Prostate gland (tissue), 2 donors: ENCODE results near the gene FAM229A.

Source experiments
- POLR2A ChIP-seq: fragments of 450-650 bp; IDR thresholded peaks from one replicate; pipeline ENCODE4 v1.6.1; 2016; ENCODE audit warnings: antibody characterized with exemption, mild to moderate bottlenecking
- POLR2AphosphoS5 ChIP-seq: sonication (generic); formaldehyde crosslinking; IDR thresholded peaks from one replicate; pipeline ENCODE4 v1.6.1; 2017; ENCODE audit warnings: antibody characterized with exemption
- TF ChIP-seq, protein P1 (sequence below), 4 experiments: fragments of 200-600 bp in 2 of 4; fragments of 450-650 bp in 2 of 4; sonication (generic) in 2 of 4; IDR thresholded peaks; 1 replicate in 3 of 4; 2 replicates in 1 of 4; pipeline ENCODE4 v1.5.1; 2016 to 2019; ENCODE audit warnings: antibody characterized with exemption in 4 of 4, mild to moderate bottlenecking in 2 of 4, moderate library complexity in 2 of 4

GRCh38 chr1:32386676-32387392 lies 24.5 kb upstream of the FAM229A start:
- TF ChIP-seq POLR2A (no peak), POLR2AphosphoS5 (no peak)
- TF ChIP-seq, protein P1, sequence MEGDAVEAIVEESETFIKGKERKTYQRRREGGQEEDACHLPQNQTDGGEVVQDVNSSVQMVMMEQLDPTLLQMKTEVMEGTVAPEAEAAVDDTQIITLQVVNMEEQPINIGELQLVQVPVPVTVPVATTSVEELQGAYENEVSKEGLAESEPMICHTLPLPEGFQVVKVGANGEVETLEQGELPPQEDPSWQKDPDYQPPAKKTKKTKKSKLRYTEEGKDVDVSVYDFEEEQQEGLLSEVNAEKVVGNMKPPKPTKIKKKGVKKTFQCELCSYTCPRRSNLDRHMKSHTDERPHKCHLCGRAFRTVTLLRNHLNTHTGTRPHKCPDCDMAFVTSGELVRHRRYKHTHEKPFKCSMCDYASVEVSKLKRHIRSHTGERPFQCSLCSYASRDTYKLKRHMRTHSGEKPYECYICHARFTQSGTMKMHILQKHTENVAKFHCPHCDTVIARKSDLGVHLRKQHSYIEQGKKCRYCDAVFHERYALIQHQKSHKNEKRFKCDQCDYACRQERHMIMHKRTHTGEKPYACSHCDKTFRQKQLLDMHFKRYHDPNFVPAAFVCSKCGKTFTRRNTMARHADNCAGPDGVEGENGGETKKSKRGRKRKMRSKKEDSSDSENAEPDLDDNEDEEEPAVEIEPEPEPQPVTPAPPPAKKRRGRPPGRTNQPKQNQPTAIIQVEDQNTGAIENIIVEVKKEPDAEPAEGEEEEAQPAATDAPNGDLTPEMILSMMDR (IDR thresholded peaks at IDR 0.05), result no peak
